ENCODE measurements around the gene FGD2. TPM values are rescaled to one million over a fixed set of nuclear protein-coding genes. Genes with fewer than 3 reads are reported as not detected.
A peak's percentile ranks its signal among the peaks of the same experiment; 100 is the strongest.

FGD2 gene, protein sequence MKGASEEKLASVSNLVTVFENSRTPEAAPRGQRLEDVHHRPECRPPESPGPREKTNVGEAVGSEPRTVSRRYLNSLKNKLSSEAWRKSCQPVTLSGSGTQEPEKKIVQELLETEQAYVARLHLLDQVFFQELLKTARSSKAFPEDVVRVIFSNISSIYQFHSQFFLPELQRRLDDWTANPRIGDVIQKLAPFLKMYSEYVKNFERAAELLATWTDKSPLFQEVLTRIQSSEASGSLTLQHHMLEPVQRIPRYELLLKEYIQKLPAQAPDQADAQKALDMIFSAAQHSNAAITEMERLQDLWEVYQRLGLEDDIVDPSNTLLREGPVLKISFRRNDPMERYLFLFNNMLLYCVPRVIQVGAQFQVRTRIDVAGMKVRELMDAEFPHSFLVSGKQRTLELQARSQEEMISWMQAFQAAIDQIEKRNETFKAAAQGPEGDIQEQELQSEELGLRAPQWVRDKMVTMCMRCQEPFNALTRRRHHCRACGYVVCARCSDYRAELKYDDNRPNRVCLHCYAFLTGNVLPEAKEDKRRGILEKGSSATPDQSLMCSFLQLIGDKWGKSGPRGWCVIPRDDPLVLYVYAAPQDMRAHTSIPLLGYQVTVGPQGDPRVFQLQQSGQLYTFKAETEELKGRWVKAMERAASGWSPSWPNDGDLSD
- total RNA-seq, result 10 to 100 TPM in 1 of 2 donors, 1 to 10 TPM in 1; 3.4 to 17.9 TPM

DNA sequence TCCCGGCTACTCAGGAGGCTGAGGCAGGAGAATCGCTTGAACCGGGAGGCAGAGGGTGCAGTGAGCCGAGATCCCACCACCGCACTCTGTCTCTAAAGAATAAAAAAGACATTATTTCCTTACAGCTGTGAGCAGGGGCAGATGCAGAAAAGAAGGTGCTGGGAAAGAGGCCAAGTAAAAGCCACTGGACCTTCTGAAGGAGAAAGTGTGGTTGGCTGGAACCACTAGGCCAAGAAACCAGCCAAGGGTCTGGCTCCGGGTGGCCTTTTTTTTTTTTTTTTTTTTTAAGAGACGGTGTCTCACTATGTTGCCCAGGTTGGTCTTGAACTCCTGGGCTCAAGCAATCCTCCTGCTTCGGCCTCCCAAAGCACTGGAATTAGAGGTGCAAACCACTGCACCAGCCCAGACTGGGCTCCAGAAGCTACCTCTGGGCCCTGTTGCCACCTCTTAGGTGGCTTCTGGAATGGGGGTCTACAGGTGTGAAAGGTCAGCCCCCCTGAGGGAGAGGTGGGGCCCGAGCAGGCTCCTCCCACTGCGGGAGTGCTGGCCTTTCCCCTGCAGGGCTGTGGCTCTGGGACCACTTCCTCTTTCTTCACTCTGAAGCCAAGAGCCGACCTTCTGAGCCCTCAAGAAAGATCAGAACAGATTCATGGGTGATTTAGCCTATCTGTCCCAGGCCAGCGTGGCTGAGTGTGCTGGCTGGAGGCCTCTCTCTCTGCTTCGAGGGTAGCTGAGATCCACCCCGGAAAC lies at the start of gene FGD2:
TSS of gene FGD2 (plus strand) at position 595 of the 750 bp plus-strand sequence. CDS start 163 bp downstream, outside the sequence.
- Histone ChIP-seq H3K36me3 (no peaks in the 10 kb centered on the region), H3K9me3 (no peaks in the 10 kb centered on the region), H3K27ac (peak within 1 kb of the TSS; percentile 39 to 53), H3K4me1 (replicated peaks) (no peaks in the 10 kb centered on the region), H3K4me3 (peak within 1 kb of the TSS; percentile 6), H3K27me3 (replicated peaks; ENCODE audit: insufficient read depth) (no peaks in the 10 kb centered on the region)
- intact Hi-C loops (cut with DNase I), result no loop called here
- no peak for DNase-seq (ENCODE audit: low spot score)
- TF ChIP-seq, protein P1, sequence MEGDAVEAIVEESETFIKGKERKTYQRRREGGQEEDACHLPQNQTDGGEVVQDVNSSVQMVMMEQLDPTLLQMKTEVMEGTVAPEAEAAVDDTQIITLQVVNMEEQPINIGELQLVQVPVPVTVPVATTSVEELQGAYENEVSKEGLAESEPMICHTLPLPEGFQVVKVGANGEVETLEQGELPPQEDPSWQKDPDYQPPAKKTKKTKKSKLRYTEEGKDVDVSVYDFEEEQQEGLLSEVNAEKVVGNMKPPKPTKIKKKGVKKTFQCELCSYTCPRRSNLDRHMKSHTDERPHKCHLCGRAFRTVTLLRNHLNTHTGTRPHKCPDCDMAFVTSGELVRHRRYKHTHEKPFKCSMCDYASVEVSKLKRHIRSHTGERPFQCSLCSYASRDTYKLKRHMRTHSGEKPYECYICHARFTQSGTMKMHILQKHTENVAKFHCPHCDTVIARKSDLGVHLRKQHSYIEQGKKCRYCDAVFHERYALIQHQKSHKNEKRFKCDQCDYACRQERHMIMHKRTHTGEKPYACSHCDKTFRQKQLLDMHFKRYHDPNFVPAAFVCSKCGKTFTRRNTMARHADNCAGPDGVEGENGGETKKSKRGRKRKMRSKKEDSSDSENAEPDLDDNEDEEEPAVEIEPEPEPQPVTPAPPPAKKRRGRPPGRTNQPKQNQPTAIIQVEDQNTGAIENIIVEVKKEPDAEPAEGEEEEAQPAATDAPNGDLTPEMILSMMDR (IDR thresholded peaks at IDR 0.05), result no peak
- TF ChIP-seq POLR2AphosphoS5 (IDR thresholded peaks at IDR 0.05) (no peak), POLR2A (IDR thresholded peaks at IDR 0.05) (no peak)
- WGBS, result 76% methylated on average over 14 of the region's 14 CpGs

DNA sequence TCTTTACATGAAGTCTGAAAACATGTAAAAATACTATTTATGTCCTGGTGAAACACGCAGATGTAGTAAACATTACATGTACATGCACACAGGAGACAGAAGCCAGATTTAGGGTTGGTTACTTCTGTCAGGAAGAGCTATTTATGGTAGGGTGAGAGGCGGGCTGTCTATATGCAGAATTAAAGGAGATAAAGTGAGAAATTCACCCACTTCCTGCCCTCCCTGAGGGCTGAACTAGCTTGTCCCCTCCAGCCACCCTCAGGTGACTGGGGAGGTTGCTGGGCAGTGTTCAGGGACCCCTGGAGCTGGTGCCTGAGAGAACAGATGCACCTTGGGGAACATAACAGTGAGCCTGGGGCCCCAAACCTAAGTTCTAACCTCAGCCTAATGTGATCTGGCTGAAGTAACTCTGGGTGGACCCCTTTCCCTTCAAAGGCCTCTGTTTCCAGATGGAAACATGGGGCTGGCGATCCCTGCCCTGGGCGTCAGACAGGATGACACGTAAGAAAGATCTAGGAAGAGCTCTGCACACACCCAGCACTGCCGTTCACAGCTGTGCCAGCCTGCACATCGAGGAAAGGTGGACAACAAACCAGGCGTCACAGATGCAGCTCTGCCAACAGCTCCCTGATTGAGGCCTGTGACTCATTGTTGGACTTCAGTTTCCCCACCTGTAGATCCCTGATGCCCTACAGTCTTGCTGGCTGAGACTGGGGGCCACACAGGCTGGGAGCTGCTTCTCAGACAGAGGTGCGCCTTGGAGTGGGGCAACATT lies 49.6 kb upstream of the FGD2 start:
- TF ChIP-seq POLR2AphosphoS5 (IDR thresholded peaks at IDR 0.05) (no peak), POLR2A (IDR thresholded peaks at IDR 0.05) (no peak)
- TF ChIP-seq, protein P1 (IDR thresholded peaks at IDR 0.05), result no peak
- H3K4me3 ChIP-seq, result no peak overlapping the region
- H3K27ac ChIP-seq, result no peak overlapping the region
- H3K27me3 ChIP-seq (replicated peaks; ENCODE audit: insufficient read depth), result no peaks in the 10 kb centered on the region
- no peaks in the 10 kb centered on the region for H3K4me1 ChIP-seq (replicated peaks)
- intact Hi-C loops (cut with DNase I), result no loop called here
- no peak for DNase-seq (ENCODE audit: low spot score)
- no peaks in the 10 kb centered on the region for H3K9me3 ChIP-seq
- WGBS, result 81% methylated on average over 9 of the region's 9 CpGs
- H3K36me3 ChIP-seq, result no peaks in the 10 kb centered on the region

DNA sequence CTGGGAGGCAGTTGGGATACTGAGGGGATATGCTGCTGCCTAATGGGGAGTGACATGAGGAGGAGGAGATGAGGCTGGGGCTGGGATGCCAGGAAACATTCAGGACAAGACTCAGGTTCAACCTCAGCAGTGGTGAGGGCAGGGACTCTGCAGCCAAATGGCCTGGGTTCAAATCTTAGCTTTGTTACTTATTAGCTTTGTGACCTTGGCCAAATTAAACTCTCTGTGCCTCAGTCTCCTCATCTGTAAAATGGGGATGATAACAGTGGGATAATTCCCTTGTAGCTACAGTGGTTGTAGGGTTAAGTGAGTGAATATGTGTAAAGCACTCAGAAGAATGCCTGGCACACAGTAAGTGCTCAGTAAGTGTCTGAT lies 49.0 kb upstream of the FGD2 start:
- Histone ChIP-seq H3K4me1 (replicated peaks) (no peaks in the 10 kb centered on the region), H3K27ac (no peak overlapping the region), H3K9me3 (no peaks in the 10 kb centered on the region), H3K27me3 (replicated peaks; ENCODE audit: insufficient read depth) (no peaks in the 10 kb centered on the region), H3K4me3 (no peak overlapping the region), H3K36me3 (no peaks in the 10 kb centered on the region)
- intact Hi-C loops (cut with DNase I), result no loop called here
- DNase-seq (ENCODE audit: low spot score), result no peak
- TF ChIP-seq POLR2AphosphoS5 (IDR thresholded peaks at IDR 0.05) (no peak), POLR2A (IDR thresholded peaks at IDR 0.05) (no peak)
- TF ChIP-seq, protein P1 (IDR thresholded peaks at IDR 0.05), result no peak

DNA sequence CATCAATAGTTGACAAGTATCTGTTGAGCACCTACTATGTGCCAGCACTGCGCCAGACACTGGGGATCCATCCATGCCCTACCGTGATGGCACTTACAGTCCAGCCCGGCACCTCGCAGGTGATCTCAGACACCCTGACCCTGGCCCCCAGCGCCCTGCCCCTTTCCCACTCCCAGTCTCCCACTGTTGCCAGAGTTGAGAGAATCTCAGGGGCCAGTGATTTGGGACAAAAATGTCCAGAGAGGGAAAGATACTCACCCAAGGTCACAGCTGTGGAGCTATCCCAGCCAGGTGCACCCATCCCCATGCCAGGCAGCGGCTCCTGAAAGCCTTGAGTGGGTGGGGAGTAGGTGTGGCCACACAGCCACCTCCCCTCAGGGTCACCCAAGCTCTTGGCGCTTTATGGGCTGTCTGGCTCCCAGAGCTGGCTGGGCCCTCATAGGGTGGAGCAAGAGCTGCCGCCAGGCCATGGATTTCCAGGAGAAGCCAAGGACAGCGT lies 47.6 kb upstream of the FGD2 start:
- TF ChIP-seq, protein P1 (IDR thresholded peaks at IDR 0.05), result no peak
- no peak for TF ChIP-seq POLR2AphosphoS5 (IDR thresholded peaks at IDR 0.05)
- no peak for TF ChIP-seq POLR2A (IDR thresholded peaks at IDR 0.05)
- Histone ChIP-seq H3K27ac (no peak overlapping the region), H3K4me1 (replicated peaks) (no peaks in the 10 kb centered on the region), H3K4me3 (no peak overlapping the region), H3K9me3 (no peaks in the 10 kb centered on the region), H3K27me3 (replicated peaks; ENCODE audit: insufficient read depth) (no peaks in the 10 kb centered on the region), H3K36me3 (no peaks in the 10 kb centered on the region)
- 81% methylated on average over 9 of the region's 9 CpGs for WGBS
- DNase-seq (ENCODE audit: low spot score), result no peak
- intact Hi-C loops (cut with DNase I), result no loop called here

Measured in prostate gland (tissue), 2 donors.